SK-N-SH (cell line): ENCODE results near the gene UBE2L6. TPM values are rescaled to one million over a fixed set of nuclear protein-coding genes. Genes with fewer than 3 reads are reported as not detected.

Experiments
- CTCF ChIA-PET: fragments of 300-600, 350-600 bp; formaldehyde crosslinking; extraction: SDS; loops from one replicate; lab custom pipeline; 2021; lab: Yijun Ruan, JAX
- POLR2A ChIA-PET: fragments of 350-600 bp; sonication (Branson Sonifier 250); formaldehyde crosslinking; extraction: SDS; loops from one replicate; lab custom pipeline; 2020; ENCODE audit warnings: antibody characterized with exemption, inconsistent platforms; lab: Yijun Ruan, JAX
- DNase-seq: peaks from one replicate; pipeline ENCODE4 v3.0.0; 2012
- H2AFZ ChIP-seq: fragments of 200-600 bp; sonication (generic); 2 replicates; pipeline ENCODE4 v1.8.1; 2016; ENCODE audit warnings: antibody characterized with exemption, mild to moderate bottlenecking, low read depth
- H3F3A ChIP-seq: fragments of 200-600 bp; sonication (generic); replicated peaks from 2 replicates; pipeline ENCODE3; 2016; ENCODE audit warnings: antibody characterized with exemption, mild to moderate bottlenecking; ENCODE audit not compliant: insufficient read depth
- H3K27ac ChIP-seq, 2 experiments: fragments of 200-500 bp in 1 of 2; fragments of 200-600 bp in 1 of 2; sonication (Bioruptor generic) in 1 of 2; sonication (generic), shearing (Covaris generic) in 1 of 2; 2 replicates each; pipeline versions ENCODE4 v1.5.1 to v1.6.1; 2014 to 2016; ENCODE audit warnings: low read depth in 2 of 2, inconsistent platforms in 1 of 2, low read length in 1 of 2, mild to moderate bottlenecking in 1 of 2, mixed read lengths in 1 of 2
- H3K27me3 ChIP-seq: fragments of 200-600 bp; sonication (generic), shearing (Covaris generic); 2 replicates; pipeline ENCODE4 v1.6.1; 2016; ENCODE audit warnings: mixed run types; ENCODE audit not compliant: insufficient read depth
- H3K36me3 ChIP-seq, 2 experiments: fragments of 200-500 bp in 1 of 2; fragments of 200-600 bp in 1 of 2; sonication (Bioruptor generic) in 1 of 2; sonication (generic) in 1 of 2; replicated peaks in 1 of 2; 2 replicates each; pipeline versions ENCODE3 to v1.5.1; 2014 to 2016; ENCODE audit warnings: low read length in 1 of 2, mild to moderate bottlenecking in 1 of 2; ENCODE audit not compliant: insufficient read depth in 2 of 2, control insufficient read depth in 1 of 2
- H3K4me1 ChIP-seq, 2 experiments: fragments of 200-500 bp in 1 of 2; fragments of 200-600 bp in 1 of 2; sonication (Bioruptor generic) in 1 of 2; sonication (generic), shearing (Covaris generic) in 1 of 2; 2 replicates each; pipeline versions ENCODE4 v1.5.1 to v1.6.1; 2014 to 2016; ENCODE audit warnings: low read depth in 1 of 2, low read length in 1 of 2, mixed run types in 1 of 2; ENCODE audit not compliant: insufficient read depth in 2 of 2, control insufficient read depth in 1 of 2
- H3K4me2 ChIP-seq: fragments of 200-600 bp; sonication (generic), shearing (Covaris generic); 2 replicates; pipeline ENCODE4 v1.6.1; 2017; ENCODE audit warnings: mixed run types
- H3K4me3 ChIP-seq, 2 experiments: fragments of 200-500 bp in 1 of 2; fragments of 200-600 bp in 1 of 2; sonication (Bioruptor generic) in 1 of 2; sonication (generic), shearing (Covaris generic) in 1 of 2; 2 replicates each; pipeline versions ENCODE4 v1.5.1 to v1.8.1; 2014 to 2016; ENCODE audit warnings: low read depth in 2 of 2, inconsistent platforms in 1 of 2, low read length in 1 of 2, mild to moderate bottlenecking in 1 of 2, mixed read lengths in 1 of 2, moderate library complexity in 1 of 2
- H3K79me2 ChIP-seq: fragments of 200-600 bp; sonication (generic); 2 replicates; pipeline ENCODE4 v1.8.1; 2017; ENCODE audit warnings: mild to moderate bottlenecking; ENCODE audit not compliant: insufficient read depth
- H3K9ac ChIP-seq: fragments of 200-600 bp; sonication (generic); 2 replicates; pipeline ENCODE4 v1.6.1; 2017; ENCODE audit warnings: mixed run types
- H3K9me2 ChIP-seq: fragments of 200-600 bp; sonication (generic); 2 replicates; pipeline ENCODE4 v1.6.1; 2017; ENCODE audit warnings: mixed run types
- H3K9me3 ChIP-seq: fragments of 200-600 bp; sonication (generic); 2 replicates; pipeline ENCODE4 v1.6.1; 2017; ENCODE audit warnings: mixed run types, mild to moderate bottlenecking, moderate library complexity
- H4K20me1 ChIP-seq: fragments of 200-600 bp; sonication (generic); 2 replicates; pipeline ENCODE4 v1.6.1; 2017; ENCODE audit warnings: mild to moderate bottlenecking, mixed run types; ENCODE audit not compliant: insufficient read depth
- CHD2 ChIP-seq: fragments of 150-350 bp; IDR thresholded peaks from 2 replicates; pipeline ENCODE4 v1.6.1; 2018; ENCODE audit warnings: low read length; ENCODE audit not compliant: partially characterized antibody
- EZH2phosphoT487 ChIP-seq: fragments of 200-600 bp; sonication (generic); IDR thresholded peaks from 2 replicates; pipeline ENCODE4 v1.6.1; 2017; ENCODE audit warnings: low read depth, mixed run types, mild to moderate bottlenecking, antibody characterized with exemption, moderate library complexity, borderline replicate concordance
- FOSL2 ChIP-seq: IDR thresholded peaks from 2 replicates; pipeline ENCODE4 v1.4.0; 2012; ENCODE audit warnings: low read depth, mild to moderate bottlenecking, moderate library complexity, borderline replicate concordance
- FOXJ3 ChIP-seq: sonication (generic); formaldehyde crosslinking; IDR thresholded peaks from 2 replicates; pipeline ENCODE4 v1.5.1; 2020; ENCODE audit warnings: mild to moderate bottlenecking, missing genetic modification reagents
- FOXM1 ChIP-seq: IDR thresholded peaks from 2 replicates; pipeline ENCODE4 v1.4.0; 2012; ENCODE audit warnings: low read depth, mild to moderate bottlenecking
- GABPA ChIP-seq: IDR thresholded peaks from 2 replicates; pipeline ENCODE4 v1.4.0; 2012; ENCODE audit warnings: low read depth, mild to moderate bottlenecking
- JUND ChIP-seq: IDR thresholded peaks from 2 replicates; pipeline ENCODE4 v1.4.0; 2012
- MEF2A ChIP-seq: IDR thresholded peaks from 2 replicates; pipeline ENCODE4 v1.4.0; 2012; ENCODE audit warnings: low read depth, borderline replicate concordance
- NFIC ChIP-seq: IDR thresholded peaks from 2 replicates; pipeline ENCODE4 v1.4.0; 2012; ENCODE audit warnings: borderline replicate concordance
- NRF1 ChIP-seq: IDR thresholded peaks from 2 replicates; pipeline ENCODE4 v1.6.1; 2012; ENCODE audit warnings: low read depth, mild to moderate bottlenecking, low read length
- PBX3 ChIP-seq: IDR thresholded peaks from 2 replicates; pipeline ENCODE4; 2012
- RAD21 ChIP-seq: IDR thresholded peaks from 2 replicates; pipeline ENCODE4 v1.6.1; 2012; ENCODE audit warnings: mild to moderate bottlenecking, low read length
- REST ChIP-seq: IDR thresholded peaks from 2 replicates; pipeline ENCODE4 v1.6.1; 2012; ENCODE audit warnings: mild to moderate bottlenecking, low read depth, low read length, moderate library complexity
- TCF12 ChIP-seq: IDR thresholded peaks from 2 replicates; pipeline ENCODE4 v1.4.0; 2012
- TEAD4 ChIP-seq: IDR thresholded peaks from 2 replicates; pipeline ENCODE4 v1.4.0; 2012; ENCODE audit warnings: mild to moderate bottlenecking, borderline replicate concordance; ENCODE audit not compliant: insufficient read depth
- USF1 ChIP-seq: IDR thresholded peaks from 2 replicates; pipeline ENCODE4 v1.4.0; 2012; ENCODE audit warnings: low read depth, borderline replicate concordance
- YY1 ChIP-seq: IDR thresholded peaks from 2 replicates; pipeline ENCODE4 v1.4.0; 2012; ENCODE audit warnings: low read depth, mild to moderate bottlenecking
- ZBTB33 ChIP-seq: IDR thresholded peaks from 2 replicates; pipeline ENCODE4 v1.4.0; 2012; ENCODE audit warnings: low read depth, borderline replicate concordance
- WGBS: methylation state at CpG from one replicate; pipeline ENCODE4 v1.1.6; 2017; ENCODE audit warnings: low lambda C conversion rate; 5-methylcytosine and 5-hydroxymethylcytosine counted together
- polyA plus RNA-seq, 3 experiments: library from polyadenylated mRNA; depleted of rRNA; stranded (reverse); fragments of >200 nt; gene quantifications; 2 replicates each; pipeline ENCODE4 v1.2.3, GENCODE V29; 2012

Gene UBE2L6
- polyA plus RNA-seq, 1 of the 3 experiments (the other 2 are of a cell fraction): 77.0 TPM

- POLR2A ChIA-PET: interaction anchor here (0.6 to 1.5 kb wide), 3 partner anchors 30 to 100 kb away, joined by 3 to 4 read pairs (median 4); partner anchors contain the start of gene UBE2L6
Observed at GRCh38 chr11:57597461-57597915, 30.0 kb upstream of the UBE2L6 start, which contains the start of gene SERPING1. Gene SERPING1, plus strand, starts transcription at chr11:57597685. Its CDS starts 586 bp downstream, at chr11:57598271.

More at GRCh38 chr11:57597461-57597915, 30.0 kb upstream of the UBE2L6 start, which contains the start of gene SERPING1:
- Histone ChIP-seq H2AFZ (no peak within 1 kb of the TSS), H3K36me3 (no peaks in the 10 kb centered on the region), H3K4me1 (peaks cover 0 to 11% of the 10 kb centered on the region in 2 experiments; a peak in 1 of 4 replicates), H3K9me3 (no peaks in the 10 kb centered on the region), H3K4me2 (peak within 1 kb of the TSS; percentile 24; the same call in 1 of the 2 replicates), H4K20me1 (no peaks in the 10 kb centered on the region), H3K4me3 (peak within 1 kb of the TSS in 1 of 2 experiments; percentile 41; a peak in 2 of 4 replicates), H3K9me2 (no peaks in the 10 kb centered on the region), H3K27ac (peak within 1 kb of the TSS in 1 of 2 experiments; percentile 11; a peak in 1 of 4 replicates), H3K79me2 (no peaks in the 10 kb centered on the region), H3F3A (no peaks in the 10 kb centered on the region), H3K27me3 (0 out of 2 replicates have a peak, but pooled peaks cover 8% of the 10 kb centered on the region), H3K9ac (no peak within 1 kb of the TSS)
- DNase-seq: no peak
- CTCF ChIA-PET: interaction anchor here (1.2 to 6.2 kb wide), 4 partner anchors 28 to 140 kb away, joined by 4 to 39 read pairs (median 8); partner anchors contain the start of gene UBE2L6
- 76% methylated on average over 10 of the region's 10 CpGs for WGBS
- no peak for TF ChIP-seq REST
- no peak for TF ChIP-seq RAD21
- no peak for TF ChIP-seq GABPA
- TF ChIP-seq CHD2: no peak
- no peak for TF ChIP-seq JUND
- no peak for TF ChIP-seq FOXM1
- no peak for TF ChIP-seq ZBTB33
- TF ChIP-seq NRF1: no peak
- no peak for TF ChIP-seq PBX3
- TF ChIP-seq EZH2phosphoT487: no peak
- TF ChIP-seq FOXJ3 (CRISPR knock-in tag): no peak
- TF ChIP-seq USF1: no peak
- TF ChIP-seq MEF2A: no peak
- TF ChIP-seq FOSL2: no peak
- no peak for TF ChIP-seq TEAD4
- TF ChIP-seq YY1: no peak
- no peak for TF ChIP-seq NFIC
- no peak for TF ChIP-seq TCF12
- TF ChIP-seq, all 33 proteins: peak for 0
